Stomach (tissue), 4 donors: Measurements from ENCODE around the gene RBM38.

Experiments
- CTCF ChIP-seq, 7 experiments: fragments of 450-650 bp in 4 of 7; fragments of 200-600 bp in 3 of 7; sonication (generic) in 3 of 7; IDR thresholded peaks; one replicate each; pipeline ENCODE4 v1.5.1; 2016 to 2019; ENCODE audit warnings: antibody characterized with exemption in 7 of 7, control low read depth in 2 of 7, mild to moderate bottlenecking in 1 of 7
- EP300 ChIP-seq: sonication (generic); formaldehyde crosslinking; IDR thresholded peaks from one replicate; pipeline ENCODE4 v1.6.1; 2017; ENCODE audit warnings: antibody characterized with exemption
- POLR2A ChIP-seq, 4 donors: fragments of 450-650 bp; IDR thresholded peaks; one replicate each; pipeline ENCODE4 v1.6.1; 2016; ENCODE audit warnings: antibody characterized with exemption in 4 of 4, control low read depth in 2 of 4, mild to moderate bottlenecking in 1 of 4, moderate library complexity in 1 of 4

GRCh38 chr20:57371363-57371762 lies 19.8 kb upstream of the RBM38 start:
- TF ChIP-seq CTCF (IDR thresholded peaks at IDR 0.05) (no peak), POLR2A (IDR thresholded peaks at IDR 0.05) (no peak), EP300 (no peak)
